HepG2 (cell line): ENCODE results near the gene GATAD2B. TPM values are rescaled to one million over a fixed set of nuclear protein-coding genes. Genes with fewer than 3 reads are reported as not detected.
A peak's percentile ranks its signal among the peaks of the same experiment; 100 is the strongest.

Experiments
- FOXP1 ChIP-seq, 2 experiments: fragments of 450-650 bp in 1 of 2; IDR thresholded peaks; 2 replicates each; pipeline ENCODE4 v1.6.1; 2017 to 2018; ENCODE audit warnings: antibody characterized with exemption in 1 of 2
- IRF2 ChIP-seq: IDR thresholded peaks from 2 replicates; pipeline ENCODE4 v1.6.1; 2018; ENCODE audit warnings: missing genetic modification reagents, missing compliant biosample characterization
- MAFG ChIP-seq: sonication (generic); formaldehyde crosslinking; IDR thresholded peaks from 2 replicates; pipeline ENCODE4 v1.5.1; 2020; ENCODE audit warnings: mild to moderate bottlenecking, missing genetic modification reagents
- NFIB ChIP-seq: sonication (generic); formaldehyde crosslinking; IDR thresholded peaks from 2 replicates; pipeline ENCODE4 v1.9.0; 2021; ENCODE audit warnings: missing genetic modification reagents, mild to moderate bottlenecking, borderline replicate concordance
- NFIC ChIP-seq: IDR thresholded peaks from 2 replicates; pipeline ENCODE4 v1.6.1; 2012; ENCODE audit warnings: mild to moderate bottlenecking, low read length, inconsistent platforms
- NFKBIZ ChIP-seq: IDR thresholded peaks from 2 replicates; pipeline ENCODE4 v1.6.1; 2018; ENCODE audit warnings: missing genetic modification reagents, missing compliant biosample characterization
- NFYC ChIP-seq: IDR thresholded peaks from 2 replicates; pipeline ENCODE4 v1.6.1; 2016; ENCODE audit warnings: missing genetic modification reagents, missing compliant biosample characterization
- NRL ChIP-seq: sonication (generic); formaldehyde crosslinking; IDR thresholded peaks from 2 replicates; pipeline ENCODE4 v1.5.0; 2020; ENCODE audit warnings: missing genetic modification reagents, mild to moderate bottlenecking, moderate library complexity, borderline replicate concordance
- RFXAP ChIP-seq: sonication (generic); formaldehyde crosslinking; IDR thresholded peaks from 2 replicates; pipeline ENCODE4 v1.4.0; 2020; ENCODE audit warnings: missing genetic modification reagents, borderline replicate concordance
- SALL1 ChIP-seq: sonication (generic); formaldehyde crosslinking; IDR thresholded peaks from 2 replicates; pipeline ENCODE4 v1.8.0; 2022; ENCODE audit warnings: mild to moderate bottlenecking, missing genetic modification reagents
- SKI ChIP-seq: fragments of 450-650 bp; IDR thresholded peaks from one replicate; pipeline ENCODE4 v1.6.1; 2018; ENCODE audit warnings: mild to moderate bottlenecking; ENCODE audit not compliant: partially characterized antibody
- SPEN ChIP-seq: sonication (generic); formaldehyde crosslinking; IDR thresholded peaks from 2 replicates; pipeline ENCODE4 v1.5.1; 2020; ENCODE audit warnings: low read depth, mild to moderate bottlenecking, missing genetic modification reagents
- YEATS2 ChIP-seq: sonication (generic); formaldehyde crosslinking; IDR thresholded peaks from 2 replicates; pipeline ENCODE4 v1.4.0; 2020; ENCODE audit warnings: missing genetic modification reagents, borderline replicate concordance
- ZFP37 ChIP-seq: sonication (generic); formaldehyde crosslinking; IDR thresholded peaks from 2 replicates; pipeline ENCODE4 v1.4.0; 2020; ENCODE audit warnings: missing genetic modification reagents, borderline replicate concordance
- ZNF143 ChIP-seq: sonication (generic); formaldehyde crosslinking; IDR thresholded peaks from 2 replicates; pipeline ENCODE4 v1.4.0; 2020; ENCODE audit warnings: missing genetic modification reagents
- ZNF234 ChIP-seq: sonication (generic); formaldehyde crosslinking; conservative IDR thresholded peaks from 2 replicates; pipeline ENCODE4 v1.5.1; 2020; ENCODE audit warnings: mild to moderate bottlenecking, missing genetic modification reagents
- ZNF253 ChIP-seq: sonication (generic); formaldehyde crosslinking; IDR thresholded peaks from 2 replicates; pipeline ENCODE4 v1.8.0; 2022; ENCODE audit warnings: mild to moderate bottlenecking, missing genetic modification reagents, borderline replicate concordance
- ZNF563 ChIP-seq: sonication (generic); formaldehyde crosslinking; IDR thresholded peaks from 2 replicates; pipeline ENCODE4 v1.8.0; 2022; ENCODE audit warnings: mild to moderate bottlenecking, moderate library complexity, missing genetic modification reagents
- ZNF670 ChIP-seq: sonication (generic); formaldehyde crosslinking; IDR thresholded peaks from 2 replicates; pipeline ENCODE4 v1.8.0; 2022; ENCODE audit warnings: mild to moderate bottlenecking, missing genetic modification reagents, borderline replicate concordance
- ZNF724P ChIP-seq: sonication (generic); formaldehyde crosslinking; IDR thresholded peaks from 2 replicates; pipeline ENCODE4 v1.8.0; 2022; ENCODE audit warnings: missing genetic modification reagents, borderline replicate concordance
- ZSCAN12 ChIP-seq: sonication (generic); formaldehyde crosslinking; IDR thresholded peaks from 2 replicates; pipeline ENCODE4 v1.9.0; 2021; ENCODE audit warnings: mild to moderate bottlenecking, missing genetic modification reagents
- polyA plus RNA-seq, 8 experiments: library from polyadenylated mRNA; depleted of rRNA in 3 of 8; stranded (reverse) in 7 of 8; unstranded in 1 of 8; fragments of >200 nt; fragmentation: Illumina TruSeq in 4 of 8; extraction: Trizol in 4 of 8; gene quantifications; 2 replicates each; pipeline versions ENCODE4 v1.2.1 to v1.2.3, GENCODE V29; 2011 to 2016; ENCODE audit warnings: low read depth in 4 of 8, missing spikeins in 1 of 8, mixed read lengths in 1 of 8; ENCODE audit not compliant: insufficient read depth in 1 of 8
- total RNA-seq, 5 experiments: library from RNA; depleted of rRNA; stranded (reverse); fragments of >200 nt; fragmentation: Illumina TruSeq; extraction: Trizol; gene quantifications; 2 replicates each; pipeline ENCODE4 v1.2.3, GENCODE V29; 2016; ENCODE audit warnings: low read depth in 1 of 5
- TF ChIP-seq, protein P1 (sequence below): IDR thresholded peaks from 2 replicates; pipeline ENCODE4 v1.6.1; 2016; ENCODE audit warnings: control low read depth
- TF ChIP-seq, protein P2 (sequence below): sonication (generic); formaldehyde crosslinking; IDR thresholded peaks from 2 replicates; pipeline ENCODE4 v1.5.0; 2020; ENCODE audit warnings: mild to moderate bottlenecking, missing genetic modification reagents, borderline replicate concordance
- TF ChIP-seq, protein P3 (sequence below): sonication (generic); formaldehyde crosslinking; IDR thresholded peaks from 2 replicates; pipeline ENCODE4 v1.5.1; 2020; ENCODE audit warnings: mild to moderate bottlenecking, missing genetic modification reagents, borderline replicate concordance
- TF ChIP-seq, protein P4 (sequence below): sonication (generic); formaldehyde crosslinking; IDR thresholded peaks from 2 replicates; pipeline ENCODE4 v1.5.0; 2020; ENCODE audit warnings: missing genetic modification reagents

GATAD2B gene
- total and polyA plus RNA-seq, 2 of the 13 experiments (the other 11 are each of a cell fraction or from before 2014, with no cell fraction given): 3.2 to 5.2 TPM

DNA sequence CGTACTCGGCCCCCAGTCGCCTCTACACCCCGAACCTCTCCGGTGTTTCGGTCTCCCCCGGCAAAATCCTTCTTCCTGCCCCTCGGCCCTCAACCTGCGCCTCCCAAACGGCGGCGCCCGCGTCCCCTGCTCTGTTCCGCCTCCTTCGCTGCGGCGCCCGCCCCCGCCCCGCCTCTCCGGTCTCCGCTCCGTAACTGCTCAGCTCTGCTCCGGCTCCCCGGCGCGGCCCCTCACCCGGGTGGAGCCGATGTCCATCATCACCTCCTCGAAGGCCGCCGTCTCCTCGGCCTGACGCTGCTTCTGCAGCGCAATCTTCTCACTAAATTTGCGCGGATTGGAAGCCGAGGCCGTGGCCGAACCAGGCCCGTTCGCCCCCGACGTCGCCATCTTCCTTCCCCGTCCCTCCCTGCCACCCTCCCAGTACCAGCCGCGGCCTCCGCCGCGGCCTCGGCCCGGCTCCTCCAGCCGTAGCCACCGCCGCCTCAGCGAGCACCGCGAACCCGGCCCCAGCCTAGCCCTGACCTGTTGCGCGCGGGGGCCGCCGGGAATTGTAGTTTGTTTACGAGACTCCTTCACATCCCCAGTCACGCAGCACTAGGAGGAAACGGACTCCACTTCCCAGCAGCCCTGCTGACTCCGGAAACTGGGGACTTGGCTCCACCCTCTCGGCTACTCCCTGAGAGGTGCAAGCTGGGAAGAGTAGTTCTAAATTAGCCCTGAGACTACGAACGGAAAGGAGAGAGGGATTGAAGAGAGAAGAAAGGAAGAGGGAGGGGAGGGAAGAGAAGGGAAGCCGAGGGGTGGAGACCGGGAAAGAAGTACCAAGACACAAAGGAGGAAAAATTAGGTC, 35.6 kb upstream of the GATAD2B start, which contains the start of gene CRTC2 (continued):
- TF ChIP-seq RFXAP (CRISPR knock-in tag) (no peak; the same call in 1 of the 2 replicates), ZNF563 (CRISPR knock-in tag) (peak; percentile 93), ZSCAN12 (no peak), MAFG (CRISPR knock-in tag) (no peak), ZNF253 (CRISPR knock-in tag) (no peak), IRF2 (CRISPR knock-in tag) (peak; percentile 94), YEATS2 (CRISPR knock-in tag) (peak; percentile 59; the same call in 1 of the 2 replicates), NRL (peak; percentile 86; the same call in 1 of the 2 replicates), SALL1 (CRISPR knock-in tag) (peak; percentile 58; the same call in 1 of the 2 replicates), ZNF670 (CRISPR knock-in tag) (0 out of 2 replicates have a peak, but pooled peaks have one; percentile 60), SPEN (CRISPR knock-in tag) (peak; percentile 68), NFIC (no peak), ZNF143 (CRISPR knock-in tag) (peak; percentile 97), ZNF724P (no peak), NFKBIZ (CRISPR knock-in tag) (no peak), ZNF234 (no peak), SKI (peak; percentile 12), NFYC (CRISPR knock-in tag) (peak; percentile 44; the same call in 1 of the 2 replicates), FOXP1 (IDR thresholded peaks at IDR 0.05) (0 out of 2 replicates have a peak, but pooled peaks have one; percentile 20), FOXP1 (CRISPR knock-in tag; IDR thresholded peaks at IDR 0.05) (no peak), NFIB (no peak), ZFP37 (CRISPR knock-in tag) (no peak)
- TF ChIP-seq, protein P1, sequence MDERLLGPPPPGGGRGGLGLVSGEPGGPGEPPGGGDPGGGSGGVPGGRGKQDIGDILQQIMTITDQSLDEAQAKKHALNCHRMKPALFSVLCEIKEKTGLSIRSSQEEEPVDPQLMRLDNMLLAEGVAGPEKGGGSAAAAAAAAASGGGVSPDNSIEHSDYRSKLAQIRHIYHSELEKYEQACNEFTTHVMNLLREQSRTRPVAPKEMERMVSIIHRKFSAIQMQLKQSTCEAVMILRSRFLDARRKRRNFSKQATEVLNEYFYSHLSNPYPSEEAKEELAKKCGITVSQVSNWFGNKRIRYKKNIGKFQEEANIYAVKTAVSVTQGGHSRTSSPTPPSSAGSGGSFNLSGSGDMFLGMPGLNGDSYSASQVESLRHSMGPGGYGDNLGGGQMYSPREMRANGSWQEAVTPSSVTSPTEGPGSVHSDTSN (CRISPR knock-in tag): no peak
- TF ChIP-seq, protein P2, sequence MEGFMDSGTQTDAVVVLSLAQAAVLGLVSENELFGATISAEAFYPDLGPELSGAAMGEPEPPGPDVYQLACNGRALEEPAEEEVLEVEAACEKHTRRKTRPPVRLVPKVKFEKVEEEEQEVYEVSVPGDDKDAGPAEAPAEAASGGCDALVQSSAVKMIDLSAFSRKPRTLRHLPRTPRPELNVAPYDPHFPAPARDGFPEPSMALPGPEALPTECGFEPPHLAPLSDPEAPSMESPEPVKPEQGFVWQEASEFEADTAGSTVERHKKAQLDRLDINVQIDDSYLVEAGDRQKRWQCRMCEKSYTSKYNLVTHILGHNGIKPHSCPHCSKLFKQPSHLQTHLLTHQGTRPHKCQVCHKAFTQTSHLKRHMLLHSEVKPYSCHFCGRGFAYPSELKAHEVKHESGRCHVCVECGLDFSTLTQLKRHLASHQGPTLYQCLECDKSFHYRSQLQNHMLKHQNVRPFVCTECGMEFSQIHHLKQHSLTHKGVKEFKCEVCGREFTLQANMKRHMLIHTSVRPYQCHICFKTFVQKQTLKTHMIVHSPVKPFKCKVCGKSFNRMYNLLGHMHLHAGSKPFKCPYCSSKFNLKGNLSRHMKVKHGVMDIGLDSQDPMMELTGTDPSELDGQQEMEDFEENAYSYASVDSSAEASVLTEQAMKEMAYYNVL: peak; percentile 98
- TF ChIP-seq, protein P3, sequence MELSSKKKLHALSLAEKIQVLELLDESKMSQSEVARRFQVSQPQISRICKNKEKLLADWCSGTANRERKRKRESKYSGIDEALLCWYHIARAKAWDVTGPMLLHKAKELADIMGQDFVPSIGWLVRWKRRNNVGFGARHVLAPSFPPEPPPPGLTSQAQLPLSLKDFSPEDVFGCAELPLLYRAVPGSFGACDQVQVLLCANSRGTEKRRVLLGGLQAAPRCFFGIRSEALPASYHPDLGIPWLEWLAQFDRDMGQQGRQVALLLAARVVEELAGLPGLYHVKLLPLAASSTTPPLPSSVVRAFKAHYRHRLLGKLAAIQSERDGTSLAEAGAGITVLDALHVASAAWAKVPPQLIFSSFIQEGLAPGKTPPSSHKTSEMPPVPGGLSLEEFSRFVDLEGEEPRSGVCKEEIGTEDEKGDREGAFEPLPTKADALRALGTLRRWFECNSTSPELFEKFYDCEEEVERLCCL (CRISPR knock-in tag): no peak
- TF ChIP-seq, protein P4, sequence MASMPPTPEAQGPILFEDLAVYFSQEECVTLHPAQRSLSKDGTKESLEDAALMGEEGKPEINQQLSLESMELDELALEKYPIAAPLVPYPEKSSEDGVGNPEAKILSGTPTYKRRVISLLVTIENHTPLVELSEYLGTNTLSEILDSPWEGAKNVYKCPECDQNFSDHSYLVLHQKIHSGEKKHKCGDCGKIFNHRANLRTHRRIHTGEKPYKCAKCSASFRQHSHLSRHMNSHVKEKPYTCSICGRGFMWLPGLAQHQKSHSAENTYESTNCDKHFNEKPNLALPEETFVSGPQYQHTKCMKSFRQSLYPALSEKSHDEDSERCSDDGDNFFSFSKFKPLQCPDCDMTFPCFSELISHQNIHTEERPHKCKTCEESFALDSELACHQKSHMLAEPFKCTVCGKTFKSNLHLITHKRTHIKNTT (CRISPR knock-in tag): peak; percentile 62; the same call in 1 of the 2 replicates
